HG03066 (cell line): ENCODE measurements around the gene DDX51.
"Not testable (repeated sequence)": the region's sequence is repeated elsewhere in the genome, so short reads cannot be mapped to it uniquely, and the experiment has no call there.

Experiments
- ATAC-seq: cut with Tn5 transposase; IDR thresholded peaks from one replicate; pipeline ENCODE4 v1.9.1; 2021; ENCODE audit warnings: low read depth; ENCODE audit not compliant: unreplicated experiment

DDX51 gene

DNA sequence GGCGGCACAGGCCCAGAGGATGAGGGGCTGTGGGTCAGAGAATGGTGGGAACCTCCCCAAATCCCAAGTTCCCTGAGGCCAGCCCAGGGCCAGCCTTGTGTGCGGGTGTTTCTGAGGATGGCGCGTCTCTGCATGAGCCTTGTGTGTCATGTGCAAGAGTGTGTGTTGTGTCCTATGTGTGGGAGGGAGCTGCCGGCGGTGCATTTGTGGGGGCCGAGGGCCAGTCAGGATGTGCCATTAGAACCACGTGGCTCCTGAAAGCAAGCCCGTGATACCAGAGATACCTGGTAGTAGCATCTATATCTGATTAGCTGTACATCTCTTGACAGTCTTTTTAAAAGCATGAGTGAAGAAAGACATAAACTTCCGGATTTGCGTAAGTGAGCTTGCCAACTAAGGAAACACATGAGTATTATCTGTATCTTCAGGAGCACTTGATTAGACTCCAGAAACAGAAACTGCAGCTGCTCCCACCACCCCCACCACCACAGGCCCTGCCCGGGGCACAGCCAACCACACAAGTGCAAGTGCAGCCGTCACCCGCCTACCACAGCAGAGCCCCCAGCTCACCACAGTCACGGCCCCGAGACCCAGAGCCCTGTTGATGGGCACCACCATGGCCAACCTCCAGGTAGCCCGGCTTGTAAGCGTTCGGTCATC, 19.2 kb downstream of the DDX51 start:
- no peak for ATAC-seq

DNA sequence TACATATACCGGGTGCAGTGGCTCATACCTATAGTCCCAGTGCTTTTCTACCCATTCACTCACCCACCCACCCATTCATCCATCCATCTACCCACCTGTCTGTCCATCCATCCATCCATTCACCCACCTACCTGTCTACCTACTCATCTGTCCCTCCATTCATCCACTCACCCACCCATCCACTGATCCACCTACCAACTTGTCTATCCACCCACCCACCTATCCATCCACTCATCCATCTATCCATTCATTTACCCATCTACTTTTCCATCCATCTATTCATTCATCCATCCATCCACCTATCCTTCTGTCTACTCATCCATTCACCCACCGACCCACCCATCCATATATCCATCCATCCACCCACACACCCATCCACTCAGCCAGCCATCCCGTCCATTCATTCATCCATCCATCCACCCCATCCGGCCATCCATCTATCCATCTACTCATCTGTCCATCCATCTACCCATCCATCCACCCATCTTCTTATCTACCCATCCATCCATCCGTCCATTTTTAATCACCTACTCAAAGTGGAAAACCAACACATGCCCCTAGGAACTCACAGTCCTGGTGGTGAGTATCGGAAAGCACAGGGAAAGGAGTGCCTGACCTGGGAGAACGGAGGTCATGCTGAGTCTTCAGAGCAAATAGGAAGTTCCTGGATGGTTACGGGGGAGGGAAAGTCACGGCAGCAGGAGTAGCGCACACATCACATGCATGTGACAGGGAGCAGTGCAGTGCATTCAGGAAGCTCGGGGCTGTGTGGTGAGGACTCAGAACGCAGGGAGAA, 20.0 kb downstream of the DDX51 start:
- no peak for ATAC-seq

DNA sequence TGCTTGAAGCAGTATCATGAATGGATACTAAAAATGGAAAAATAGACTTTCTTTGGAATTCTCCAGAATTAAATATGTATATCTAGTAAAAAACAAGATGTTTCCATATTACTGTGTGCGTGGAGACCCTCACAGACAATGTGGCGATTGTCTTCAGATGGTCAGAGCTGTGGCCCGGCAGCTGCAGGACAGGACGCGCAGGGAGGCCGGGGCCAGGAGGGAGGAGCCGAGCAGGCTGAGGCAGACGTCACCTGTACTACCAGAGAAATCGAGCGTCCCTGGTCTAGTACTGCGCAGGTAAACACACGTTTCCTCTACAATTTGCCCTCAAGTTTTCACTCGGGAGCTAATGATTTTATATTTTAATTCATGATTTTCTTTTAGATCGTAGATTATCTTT, 22.8 kb downstream of the DDX51 start:
- ATAC-seq: no peak

DNA sequence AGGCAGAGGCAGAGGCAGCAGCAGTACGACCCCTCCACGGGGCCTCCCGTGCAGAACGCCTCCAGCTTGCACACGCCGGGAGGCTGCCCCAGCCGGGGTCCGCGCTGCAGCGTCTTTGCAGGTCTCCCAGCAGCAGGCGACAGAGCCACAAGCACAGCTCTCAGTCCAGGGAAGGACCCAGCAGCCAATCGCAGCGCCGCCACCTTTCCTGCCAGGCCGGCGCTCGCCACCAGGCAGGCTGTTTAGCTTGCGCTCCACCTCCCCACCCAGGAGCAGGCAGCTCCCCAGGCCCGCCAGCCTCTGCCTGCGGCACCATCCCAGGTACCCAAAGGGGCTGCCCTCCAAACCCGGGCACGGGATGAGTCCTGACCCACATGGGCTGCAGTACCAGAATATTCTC, 25.2 kb downstream of the DDX51 start:
- no peak for ATAC-seq

GRCh38 chr12:132117558-132117875, 26.6 kb downstream of the DDX51 start:
- ATAC-seq: no peak

GRCh38 chr12:132116709-132117557, 27.2 kb downstream of the DDX51 start:
- no peak for ATAC-seq

DNA sequence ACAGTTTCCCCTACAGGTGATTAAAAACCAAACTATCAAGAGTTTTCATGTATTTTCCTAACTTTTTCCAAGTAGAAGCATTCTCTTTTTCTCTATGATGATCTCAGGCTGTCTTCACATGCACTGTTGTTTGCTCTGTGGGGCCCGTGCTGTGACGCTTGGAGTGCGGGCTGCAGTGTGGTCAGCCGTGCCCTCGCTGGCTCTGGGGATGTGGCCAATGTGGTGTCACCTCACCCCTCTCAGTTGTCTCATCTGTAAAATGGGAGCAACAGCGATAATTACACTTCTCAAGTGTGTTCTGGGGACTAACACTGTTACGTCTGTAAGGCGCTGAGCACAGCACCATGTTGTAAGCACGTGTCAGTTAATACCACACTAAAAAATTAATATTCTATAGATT, 28.6 kb downstream of the DDX51 start:
- ATAC-seq: no peak

- no peak for ATAC-seq
Measured at GRCh38 chr12:132114667-132115066, 29.5 kb downstream of the DDX51 start.

- no peak for ATAC-seq
Measured at GRCh38 chr12:132111654-132112304, 32.3 kb downstream of the DDX51 start.

- ATAC-seq: no peak
Measured at GRCh38 chr12:132110677-132111076, 33.4 kb downstream of the DDX51 start.

DNA sequence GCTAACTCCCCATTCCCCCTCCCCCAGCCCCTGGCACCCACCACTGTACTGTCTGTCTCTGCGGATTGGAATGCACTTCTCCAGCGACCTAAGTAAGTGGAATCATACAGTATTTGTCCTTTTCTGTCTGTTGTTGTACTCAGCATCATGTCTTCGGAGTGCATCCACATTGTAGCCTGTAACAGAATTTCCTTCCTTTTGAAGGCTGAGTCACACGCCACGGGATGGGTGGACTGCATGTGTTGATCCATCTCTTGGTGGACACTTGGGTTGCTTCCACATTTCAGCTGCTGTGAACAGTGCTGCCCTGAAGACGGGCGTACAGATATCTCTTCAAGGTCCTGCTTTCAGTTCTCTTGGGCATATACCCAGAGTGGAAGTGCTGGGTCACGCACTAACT, 34.4 kb downstream of the DDX51 start:
- no peak for ATAC-seq

- ATAC-seq: no peak
Measured at GRCh38 chr12:132108211-132108832, 35.8 kb downstream of the DDX51 start.

- ATAC-seq: no peak
Measured at GRCh38 chr12:132106921-132107320, 37.2 kb downstream of the DDX51 start.

- no peak for ATAC-seq
Measured at GRCh38 chr12:132105467-132105866, 38.7 kb downstream of the DDX51 start.

DNA sequence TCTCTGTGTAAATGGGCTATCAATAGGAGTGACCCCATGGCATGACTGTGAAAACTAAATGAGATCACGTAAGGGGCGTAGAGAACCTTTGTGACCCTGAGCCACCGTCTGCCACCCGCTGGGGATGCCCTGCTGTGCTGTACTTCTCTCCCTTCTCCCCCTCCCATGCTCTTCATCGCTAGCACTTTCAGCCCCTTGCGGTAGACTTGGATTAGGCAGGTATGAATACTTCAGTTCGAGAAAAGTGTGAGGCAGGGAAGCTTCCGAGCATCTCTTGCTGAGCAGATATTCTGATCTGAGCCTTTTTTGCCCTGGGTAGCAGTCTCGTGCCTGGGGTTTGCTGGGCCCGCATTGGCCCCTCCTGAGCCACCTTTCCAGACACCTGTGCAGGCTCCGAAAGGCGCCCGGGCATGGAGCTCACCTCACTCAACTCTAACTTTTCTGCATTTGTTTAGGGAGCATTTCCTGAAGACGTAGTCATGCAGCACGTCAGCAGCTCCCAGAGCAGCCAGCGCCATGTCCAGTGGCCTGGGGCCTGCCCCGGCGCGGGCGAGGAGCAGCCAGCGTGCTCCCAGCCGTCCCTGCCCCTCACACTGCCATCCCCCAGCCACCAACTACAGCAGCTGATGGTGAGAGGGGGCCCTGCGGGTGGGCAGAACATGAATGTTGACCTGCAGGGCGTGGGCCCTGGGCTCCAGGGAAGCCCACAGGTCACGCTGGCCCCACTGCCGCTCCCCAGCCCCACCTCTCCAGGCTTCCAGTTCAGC, 40.4 kb downstream of the DDX51 start:
- ATAC-seq: no peak

DNA sequence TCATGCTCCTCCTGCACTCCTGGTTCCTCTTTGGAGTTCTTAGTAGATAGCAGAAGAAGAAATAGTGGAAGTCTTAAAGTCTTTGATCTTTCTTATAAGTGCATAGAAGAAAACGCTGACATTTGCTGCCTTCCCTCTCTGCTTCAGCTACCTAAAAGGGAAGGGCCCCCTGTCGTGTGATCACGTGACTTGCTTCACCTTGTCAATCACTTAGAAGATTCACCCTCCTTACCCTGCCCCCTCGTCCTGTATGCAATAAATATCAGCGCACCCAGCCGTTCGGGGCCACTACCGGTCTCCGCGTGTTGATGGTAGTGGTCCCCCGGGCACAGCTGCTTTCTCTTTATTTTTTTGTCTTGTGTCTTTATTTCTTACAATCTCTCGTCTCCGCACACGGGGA, 41.0 kb downstream of the DDX51 start:
- ATAC-seq: not testable (repeated sequence)

- no peak for ATAC-seq
Measured at GRCh38 chr12:132102297-132102696, 41.8 kb downstream of the DDX51 start.

- no peak for ATAC-seq
Measured at GRCh38 chr12:132100306-132101065, 43.6 kb downstream of the DDX51 start.

DNA sequence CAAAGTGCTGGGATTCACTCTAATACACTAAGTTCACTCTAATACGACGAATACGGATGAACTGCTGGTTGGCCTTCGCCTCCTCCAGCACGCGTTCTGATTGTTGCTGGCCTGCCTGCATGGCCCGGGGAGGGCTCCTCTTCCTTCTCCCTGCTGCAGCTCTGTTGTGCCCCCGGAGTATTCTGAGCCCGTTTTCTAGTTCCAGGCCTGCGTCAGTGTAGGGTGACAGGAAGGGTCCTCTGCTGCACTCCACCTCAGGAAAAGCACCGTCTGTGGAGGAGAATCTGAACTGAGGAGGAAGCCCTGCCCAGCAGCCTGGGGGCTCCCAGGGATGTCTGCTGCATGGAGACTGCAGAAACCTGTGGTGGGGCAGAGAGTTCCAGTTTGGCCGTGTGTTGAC, 44.4 kb downstream of the DDX51 start:
- no peak for ATAC-seq
